ENCODE results near the gene ZNF385C.

ZNF385C gene

GRCh38 chr17:41982026-41982760 is 116.1 kb downstream of the ZNF385C start:
- Histone ChIP-seq H3K27ac (ENCODE audit: low read length) (no peak overlapping the region), H3K4me2 (ENCODE audit: insufficient read depth, low read length) (no peak overlapping the region), H3K9ac (ENCODE audit: low read depth, low read length) (no peak overlapping the region), H3K9me3 (ENCODE audit: insufficient read depth, low read length, severe bottlenecking) (no peaks in the 10 kb centered on the region), H3K79me2 (ENCODE audit: insufficient read depth, low read length) (no peaks in the 10 kb centered on the region), H4K20me1 (ENCODE audit: insufficient read depth, low read length) (0 out of 2 replicates have a peak, but pooled peaks cover 5% of the 10 kb centered on the region), H3K36me3 (ENCODE audit: insufficient read depth, low read length) (peaks cover 89% of the 10 kb centered on the region), H3K4me1 (ENCODE audit: insufficient read depth, low read length) (no peaks in the 10 kb centered on the region), H3K4me3 (ENCODE audit: low read depth in 1 of 2, low read length in 2 of 2) (no peak overlapping the region), H2AFZ (ENCODE audit: low read depth, low read length) (no peak overlapping the region), H3K27me3 (ENCODE audit: insufficient read depth, low read length, poor library complexity) (no peaks in the 10 kb centered on the region)
- ATAC-seq (ENCODE audit: insufficient read depth, low read depth) (no peak), DNase-seq (no peak)
- TF ChIP-seq CTCF (IDR thresholded peaks at IDR 0.05; ENCODE audit: borderline replicate concordance, extremely low read depth, low read length, poor library complexity, severe bottlenecking): no peak
- TF ChIP-seq EZH2 (IDR thresholded peaks at IDR 0.05; ENCODE audit: borderline replicate concordance, low read depth, low read length, severe bottlenecking): no peak

- H3K4me2 ChIP-seq (ENCODE audit: insufficient read depth, low read length): no peak overlapping the region
- no peak overlapping the region for H3K27ac ChIP-seq (ENCODE audit: low read length)
- no peaks in the 10 kb centered on the region for H3K9me3 ChIP-seq (ENCODE audit: insufficient read depth, low read length, severe bottlenecking)
- peaks cover 17% of the 10 kb centered on the region for H3K79me2 ChIP-seq (ENCODE audit: insufficient read depth, low read length)
- no peaks in the 10 kb centered on the region for H3K4me1 ChIP-seq (ENCODE audit: insufficient read depth, low read length)
- no peak for ATAC-seq (ENCODE audit: insufficient read depth, low read depth)
- H3K27me3 ChIP-seq (ENCODE audit: insufficient read depth, low read length, poor library complexity): no peaks in the 10 kb centered on the region
- DNase-seq: no peak
- no peak for TF ChIP-seq EZH2 (IDR thresholded peaks at IDR 0.05; ENCODE audit: borderline replicate concordance, low read depth, low read length, severe bottlenecking)
- TF ChIP-seq CTCF (IDR thresholded peaks at IDR 0.05; ENCODE audit: borderline replicate concordance, extremely low read depth, low read length, poor library complexity, severe bottlenecking): no peak
- no peak overlapping the region for H2AFZ ChIP-seq (ENCODE audit: low read depth, low read length)
- no peak overlapping the region for H3K9ac ChIP-seq (ENCODE audit: low read depth, low read length)
- H4K20me1 ChIP-seq (ENCODE audit: insufficient read depth, low read length): peaks cover 32% of the 10 kb centered on the region
- H3K36me3 ChIP-seq (ENCODE audit: insufficient read depth, low read length): peaks cover 91% of the 10 kb centered on the region
- no peak overlapping the region for H3K4me3 ChIP-seq (ENCODE audit: low read depth in 1 of 2, low read length in 2 of 2)
Measured at GRCh38 chr17:41977991-41978390, 120.3 kb downstream of the ZNF385C start.

- H3K79me2 ChIP-seq (ENCODE audit: insufficient read depth, low read length): peaks cover 30% of the 10 kb centered on the region
- H3K36me3 ChIP-seq (ENCODE audit: insufficient read depth, low read length): peaks cover 89% of the 10 kb centered on the region
- ATAC-seq (ENCODE audit: insufficient read depth, low read depth): no peak
- H3K4me3 ChIP-seq (ENCODE audit: low read depth in 1 of 2, low read length in 2 of 2): no peak overlapping the region
- H3K27me3 ChIP-seq (ENCODE audit: insufficient read depth, low read length, poor library complexity): no peaks in the 10 kb centered on the region
- no peak overlapping the region for H3K9ac ChIP-seq (ENCODE audit: low read depth, low read length)
- H3K4me1 ChIP-seq (ENCODE audit: insufficient read depth, low read length): peaks cover 11% of the 10 kb centered on the region; the same call in 1 of the 2 replicates
- no peak overlapping the region for H3K4me2 ChIP-seq (ENCODE audit: insufficient read depth, low read length)
- no peak overlapping the region for H2AFZ ChIP-seq (ENCODE audit: low read depth, low read length)
- DNase-seq: no peak
- no peaks in the 10 kb centered on the region for H3K9me3 ChIP-seq (ENCODE audit: insufficient read depth, low read length, severe bottlenecking)
- H4K20me1 ChIP-seq (ENCODE audit: insufficient read depth, low read length): peaks cover 48% of the 10 kb centered on the region
- TF ChIP-seq EZH2 (IDR thresholded peaks at IDR 0.05; ENCODE audit: borderline replicate concordance, low read depth, low read length, severe bottlenecking) (no peak), CTCF (IDR thresholded peaks at IDR 0.05; ENCODE audit: borderline replicate concordance, extremely low read depth, low read length, poor library complexity, severe bottlenecking) (no peak)
- no peak overlapping the region for H3K27ac ChIP-seq (ENCODE audit: low read length)
Measured at GRCh38 chr17:41976142-41976768, 122.0 kb downstream of the ZNF385C start.
